SK-N-SH (cell line): ENCODE results near the gene NUAK1. TPM values are rescaled to one million over a fixed set of nuclear protein-coding genes. Genes with fewer than 3 reads are reported as not detected.

Experiments used
- CTCF ChIA-PET: fragments of 300-600, 350-600 bp; formaldehyde crosslinking; extraction: SDS; loops from one replicate; lab custom pipeline; 2021; lab: Yijun Ruan, JAX
- POLR2A ChIA-PET: fragments of 350-600 bp; sonication (Branson Sonifier 250); formaldehyde crosslinking; extraction: SDS; loops from one replicate; lab custom pipeline; 2020; ENCODE audit warnings: antibody characterized with exemption, inconsistent platforms; lab: Yijun Ruan, JAX
- DNase-seq: peaks from one replicate; pipeline ENCODE4 v3.0.0; 2012
- H2AFZ ChIP-seq: fragments of 200-600 bp; sonication (generic); 2 replicates; pipeline ENCODE4 v1.8.1; 2016; ENCODE audit warnings: antibody characterized with exemption, mild to moderate bottlenecking, low read depth
- H3F3A ChIP-seq: fragments of 200-600 bp; sonication (generic); replicated peaks from 2 replicates; pipeline ENCODE3; 2016; ENCODE audit warnings: antibody characterized with exemption, mild to moderate bottlenecking; ENCODE audit not compliant: insufficient read depth
- H3K27ac ChIP-seq, 2 experiments: fragments of 200-500 bp in 1 of 2; fragments of 200-600 bp in 1 of 2; sonication (Bioruptor generic) in 1 of 2; sonication (generic), shearing (Covaris generic) in 1 of 2; 2 replicates each; pipeline versions ENCODE4 v1.5.1 to v1.6.1; 2014 to 2016; ENCODE audit warnings: low read depth in 2 of 2, inconsistent platforms in 1 of 2, low read length in 1 of 2, mild to moderate bottlenecking in 1 of 2, mixed read lengths in 1 of 2
- H3K27me3 ChIP-seq: fragments of 200-600 bp; sonication (generic), shearing (Covaris generic); 2 replicates; pipeline ENCODE4 v1.6.1; 2016; ENCODE audit warnings: mixed run types; ENCODE audit not compliant: insufficient read depth
- H3K36me3 ChIP-seq, 2 experiments: fragments of 200-500 bp in 1 of 2; fragments of 200-600 bp in 1 of 2; sonication (Bioruptor generic) in 1 of 2; sonication (generic) in 1 of 2; replicated peaks in 1 of 2; 2 replicates each; pipeline versions ENCODE3 to v1.5.1; 2014 to 2016; ENCODE audit warnings: low read length in 1 of 2, mild to moderate bottlenecking in 1 of 2; ENCODE audit not compliant: insufficient read depth in 2 of 2, control insufficient read depth in 1 of 2
- H3K4me1 ChIP-seq, 2 experiments: fragments of 200-500 bp in 1 of 2; fragments of 200-600 bp in 1 of 2; sonication (Bioruptor generic) in 1 of 2; sonication (generic), shearing (Covaris generic) in 1 of 2; 2 replicates each; pipeline versions ENCODE4 v1.5.1 to v1.6.1; 2014 to 2016; ENCODE audit warnings: low read depth in 1 of 2, low read length in 1 of 2, mixed run types in 1 of 2; ENCODE audit not compliant: insufficient read depth in 2 of 2, control insufficient read depth in 1 of 2
- H3K4me2 ChIP-seq: fragments of 200-600 bp; sonication (generic), shearing (Covaris generic); 2 replicates; pipeline ENCODE4 v1.6.1; 2017; ENCODE audit warnings: mixed run types
- H3K4me3 ChIP-seq, 2 experiments: fragments of 200-500 bp in 1 of 2; fragments of 200-600 bp in 1 of 2; sonication (Bioruptor generic) in 1 of 2; sonication (generic), shearing (Covaris generic) in 1 of 2; 2 replicates each; pipeline versions ENCODE4 v1.5.1 to v1.8.1; 2014 to 2016; ENCODE audit warnings: low read depth in 2 of 2, inconsistent platforms in 1 of 2, low read length in 1 of 2, mild to moderate bottlenecking in 1 of 2, mixed read lengths in 1 of 2, moderate library complexity in 1 of 2
- H3K79me2 ChIP-seq: fragments of 200-600 bp; sonication (generic); 2 replicates; pipeline ENCODE4 v1.8.1; 2017; ENCODE audit warnings: mild to moderate bottlenecking; ENCODE audit not compliant: insufficient read depth
- H3K9ac ChIP-seq: fragments of 200-600 bp; sonication (generic); 2 replicates; pipeline ENCODE4 v1.6.1; 2017; ENCODE audit warnings: mixed run types
- H3K9me2 ChIP-seq: fragments of 200-600 bp; sonication (generic); 2 replicates; pipeline ENCODE4 v1.6.1; 2017; ENCODE audit warnings: mixed run types
- H3K9me3 ChIP-seq: fragments of 200-600 bp; sonication (generic); 2 replicates; pipeline ENCODE4 v1.6.1; 2017; ENCODE audit warnings: mixed run types, mild to moderate bottlenecking, moderate library complexity
- H4K20me1 ChIP-seq: fragments of 200-600 bp; sonication (generic); 2 replicates; pipeline ENCODE4 v1.6.1; 2017; ENCODE audit warnings: mild to moderate bottlenecking, mixed run types; ENCODE audit not compliant: insufficient read depth
- CHD2 ChIP-seq: fragments of 150-350 bp; IDR thresholded peaks from 2 replicates; pipeline ENCODE4 v1.6.1; 2018; ENCODE audit warnings: low read length; ENCODE audit not compliant: partially characterized antibody
- ELF1 ChIP-seq: IDR thresholded peaks from 2 replicates; pipeline ENCODE4 v1.4.0; 2012
- EP300 ChIP-seq, 2 experiments: IDR thresholded peaks; 2 replicates each; pipeline versions ENCODE4 v1.4.0 to v1.6.1; 2012; ENCODE audit warnings: borderline replicate concordance in 1 of 2, low read depth in 1 of 2, low read length in 1 of 2
- FOSL2 ChIP-seq: IDR thresholded peaks from 2 replicates; pipeline ENCODE4 v1.4.0; 2012; ENCODE audit warnings: low read depth, mild to moderate bottlenecking, moderate library complexity, borderline replicate concordance
- GATA2 ChIP-seq: sonication (generic); formaldehyde crosslinking; IDR thresholded peaks from 2 replicates; pipeline ENCODE4 v1.5.0; 2020; ENCODE audit warnings: mild to moderate bottlenecking, missing genetic modification reagents
- JUND ChIP-seq: IDR thresholded peaks from 2 replicates; pipeline ENCODE4 v1.4.0; 2012
- MAX ChIP-seq: IDR thresholded peaks from 2 replicates; pipeline ENCODE4 v1.4.0; 2012; ENCODE audit warnings: low read depth
- MEF2A ChIP-seq: IDR thresholded peaks from 2 replicates; pipeline ENCODE4 v1.4.0; 2012; ENCODE audit warnings: low read depth, borderline replicate concordance
- NFIC ChIP-seq: IDR thresholded peaks from 2 replicates; pipeline ENCODE4 v1.4.0; 2012; ENCODE audit warnings: borderline replicate concordance
- PBX3 ChIP-seq: IDR thresholded peaks from 2 replicates; pipeline ENCODE4; 2012
- POLR2AphosphoS5 ChIP-seq: IDR thresholded peaks from 2 replicates; pipeline ENCODE4 v1.6.1; 2012; ENCODE audit warnings: low read depth, low read length
- RAD21 ChIP-seq: IDR thresholded peaks from 2 replicates; pipeline ENCODE4 v1.6.1; 2012; ENCODE audit warnings: mild to moderate bottlenecking, low read length
- RCOR1 ChIP-seq: fragments of 150-350 bp; IDR thresholded peaks from 2 replicates; pipeline ENCODE4 v1.6.1; 2017; ENCODE audit warnings: antibody characterized with exemption, low read length
- RFX5 ChIP-seq: IDR thresholded peaks from 2 replicates; pipeline ENCODE4 v1.6.1; 2012; ENCODE audit warnings: mild to moderate bottlenecking, improper control_type of control experiment, low read length
- RXRA ChIP-seq: IDR thresholded peaks from 2 replicates; pipeline ENCODE4 v1.4.0; 2012; ENCODE audit warnings: low read depth, mild to moderate bottlenecking, borderline replicate concordance
- SIN3A ChIP-seq: IDR thresholded peaks from 2 replicates; pipeline ENCODE4 v1.6.1; 2012; ENCODE audit warnings: low read depth, mild to moderate bottlenecking, low read length, moderate library complexity, borderline replicate concordance
- TCF12 ChIP-seq: IDR thresholded peaks from 2 replicates; pipeline ENCODE4 v1.4.0; 2012
- YY1 ChIP-seq: IDR thresholded peaks from 2 replicates; pipeline ENCODE4 v1.4.0; 2012; ENCODE audit warnings: low read depth, mild to moderate bottlenecking
- WGBS: methylation state at CpG from one replicate; pipeline ENCODE4 v1.1.6; 2017; ENCODE audit warnings: low lambda C conversion rate; 5-methylcytosine and 5-hydroxymethylcytosine counted together
- polyA plus RNA-seq, 3 experiments: library from polyadenylated mRNA; depleted of rRNA; stranded (reverse); fragments of >200 nt; gene quantifications; 2 replicates each; pipeline ENCODE4 v1.2.3, GENCODE V29; 2012

The NUAK1 gene
- polyA plus RNA-seq, 1 of the 3 experiments (the other 2 are of a cell fraction): 8.1 TPM

- no peak overlapping the region for H3K4me3 ChIP-seq
- peaks cover 3 to 31% of the 10 kb centered on the region in 2 experiments for H3K4me1 ChIP-seq
- peaks cover 29% of the 10 kb centered on the region for H3F3A ChIP-seq
- H3K36me3 ChIP-seq: peaks cover 11 to 38% of the 10 kb centered on the region in 2 experiments
- H4K20me1 ChIP-seq: no peaks in the 10 kb centered on the region; the same call in 1 of the 2 replicates
- H3K9me3 ChIP-seq: no peaks in the 10 kb centered on the region
- DNase-seq: no peak
- H3K4me2 ChIP-seq: no peak overlapping the region
- H3K9me2 ChIP-seq: no peaks in the 10 kb centered on the region
- peaks cover 78% of the 10 kb centered on the region for H3K79me2 ChIP-seq
- H2AFZ ChIP-seq: no peak overlapping the region
- WGBS: 67% methylated on average over 1 of the region's 1 CpG
- ChIA-PET POLR2A (no interaction called here), CTCF (interaction anchor here (2.1 kb wide), 1 partner anchor 58 kb away, joined by 5 read pairs; no protein-coding TSS in a partner anchor)
- no peak overlapping the region for H3K9ac ChIP-seq
- peak overlapping the region; percentile 56 to 96; a peak in 3 of 4 replicates for H3K27ac ChIP-seq
- no peak for TF ChIP-seq PBX3
- TF ChIP-seq YY1: 0 out of 2 replicates have a peak, but pooled peaks have one; percentile 0
- TF ChIP-seq ELF1: no peak
- TF ChIP-seq, all 33 proteins: peak for 1
- no peaks in the 10 kb centered on the region for H3K27me3 ChIP-seq
These were observed 59.5 kb downstream of the NUAK1 start for GRCh38 chr12:106079148-106079738.

- H3K9me2 ChIP-seq: no peaks in the 10 kb centered on the region
- H3K79me2 ChIP-seq: peaks cover 81% of the 10 kb centered on the region
- H3K4me1 ChIP-seq: peaks cover 3 to 27% of the 10 kb centered on the region in 2 experiments
- H2AFZ ChIP-seq: no peak overlapping the region
- 77% methylated on average over 9 of the region's 10 CpGs for WGBS
- H3K9ac ChIP-seq: no peak overlapping the region; the same call in 1 of the 2 replicates
- ChIA-PET CTCF (interaction anchor here (2.1 kb wide), 1 partner anchor 58 kb away, joined by 5 read pairs; no protein-coding TSS in a partner anchor), POLR2A (no interaction called here)
- peak overlapping the region in 1 of 2 experiments; percentile 96; a peak in 2 of 4 replicates for H3K27ac ChIP-seq
- no peaks in the 10 kb centered on the region for H3K27me3 ChIP-seq
- no peaks in the 10 kb centered on the region; the same call in 1 of the 2 replicates for H4K20me1 ChIP-seq
- H3F3A ChIP-seq: peaks cover 28% of the 10 kb centered on the region
- peaks cover 9 to 40% of the 10 kb centered on the region in 2 experiments for H3K36me3 ChIP-seq
- H3K4me3 ChIP-seq: no peak overlapping the region
- TF ChIP-seq TCF12: peak; percentile 61; the same call in 1 of the 2 replicates
- TF ChIP-seq YY1: peak; percentile 58; the same call in 1 of the 2 replicates
- peak; percentile 71 for TF ChIP-seq JUND
- peak in 1 of 2 experiments; percentile 81; a peak in 2 of 4 replicates for TF ChIP-seq EP300 (IDR thresholded peaks at IDR 0.05; ENCODE audit: borderline replicate concordance in 1 of 2, low read depth in 1 of 2, low read length in 1 of 2)
- TF ChIP-seq SIN3A: peak; percentile 21; the same call in 1 of the 2 replicates
- TF ChIP-seq MEF2A: no peak
- TF ChIP-seq PBX3: peak; percentile 73
- TF ChIP-seq NFIC: peak; percentile 95
- TF ChIP-seq CHD2: no peak
- no peak for TF ChIP-seq RCOR1
- no peak for TF ChIP-seq GATA2 (CRISPR knock-in tag)
- peak; percentile 45; the same call in 1 of the 2 replicates for TF ChIP-seq POLR2AphosphoS5
- TF ChIP-seq RFX5: no peak
- peak; percentile 88 for TF ChIP-seq FOSL2
- TF ChIP-seq RXRA: peak; percentile 8; the same call in 1 of the 2 replicates
- TF ChIP-seq MAX: peak; percentile 81
- no peak for TF ChIP-seq RAD21
- H3K9me3 ChIP-seq: no peaks in the 10 kb centered on the region
- H3K4me2 ChIP-seq: no peak overlapping the region; the same call in 1 of the 2 replicates
- DNase-seq: no peak
These were observed 60.3 kb downstream of the NUAK1 start for GRCh38 chr12:106078358-106079010.
